HG03159 (cell line): ENCODE data around the gene RPL41.
A peak's percentile ranks its signal among the peaks of the same experiment; 100 is the strongest.
"Not testable (repeated sequence)": the region's sequence is repeated elsewhere in the genome, so short reads cannot be mapped to it uniquely, and the experiment has no call there.

ENCODE experiments used
- ATAC-seq: cut with Tn5 transposase; IDR thresholded peaks from one replicate; pipeline ENCODE4 v1.9.1; 2021; ENCODE audit warnings: mild to moderate bottlenecking, moderate library complexity; ENCODE audit not compliant: unreplicated experiment

Gene RPL41

GRCh38 chr12:56153678-56154065, 37.2 kb downstream of the RPL41 start:
- no peak for ATAC-seq

DNA sequence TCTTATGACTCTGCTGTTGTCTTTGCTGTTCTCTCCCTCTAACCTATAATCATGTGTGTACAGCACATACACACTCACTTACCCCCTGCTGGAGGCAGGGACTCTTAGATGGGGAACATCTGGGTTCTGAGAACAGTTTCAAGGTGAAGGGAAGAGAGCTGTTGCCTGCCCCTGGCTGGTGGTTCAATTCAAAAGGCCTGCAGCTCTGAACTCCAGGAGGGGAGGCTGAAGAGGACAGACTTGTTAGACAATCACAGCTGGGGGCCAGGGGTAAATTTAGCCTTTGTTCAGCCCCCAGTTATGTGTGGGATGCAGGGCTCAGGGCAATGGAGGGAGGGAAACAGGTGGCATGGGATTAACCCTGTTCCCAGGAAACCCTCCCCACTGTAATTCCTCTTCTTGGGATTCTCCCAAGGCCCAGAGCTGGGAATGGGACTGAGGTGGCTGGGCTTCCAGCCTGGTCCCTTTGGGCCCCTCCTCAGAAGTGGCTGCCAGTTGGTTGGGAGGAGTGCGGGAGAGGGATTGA, 37.9 kb downstream of the RPL41 start:
- ATAC-seq = no peak

- ATAC-seq = no peak
These were observed 38.4 kb downstream of the RPL41 start for GRCh38 chr12:56154818-56155217.

GRCh38 chr12:56155256-56155845, 38.9 kb downstream of the RPL41 start:
- no peak for ATAC-seq

DNA sequence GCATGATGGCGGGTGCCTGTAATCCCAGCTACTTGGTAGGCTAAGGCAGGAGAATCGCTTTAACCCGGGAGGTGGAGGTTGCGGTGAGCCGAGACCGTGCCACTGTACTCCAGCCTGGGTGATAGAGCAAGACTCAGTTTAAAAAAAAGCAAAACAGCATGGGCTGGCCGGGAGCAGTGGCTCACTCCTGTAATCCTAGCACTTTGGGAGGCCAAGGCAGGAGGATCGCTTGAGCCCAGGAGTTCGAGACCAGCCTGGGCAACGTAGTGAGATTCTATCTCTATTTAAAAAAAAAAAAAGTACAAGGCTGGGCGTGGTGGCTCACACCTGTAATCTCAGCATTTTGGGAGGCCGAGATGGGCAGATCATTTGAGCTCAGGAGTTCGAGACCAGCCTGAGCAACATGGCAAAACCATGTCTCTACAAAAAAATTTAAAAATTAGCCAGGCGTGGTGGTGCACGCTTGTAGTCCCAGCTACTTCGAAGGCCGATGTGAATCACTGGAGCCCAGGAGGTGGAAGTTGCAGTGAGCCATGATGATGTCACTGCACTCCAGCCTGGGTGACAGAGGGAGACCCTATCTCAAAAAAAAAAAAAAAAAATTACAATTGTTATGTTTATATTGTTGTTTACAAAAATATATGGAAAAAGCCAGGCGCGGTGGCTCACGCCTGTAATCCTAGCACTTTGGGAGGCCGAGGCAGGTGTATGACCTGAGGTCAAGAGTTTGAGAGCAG, 40.2 kb downstream of the RPL41 start:
- not testable (repeated sequence) for ATAC-seq

- peak; percentile 32 for ATAC-seq
These were observed 41.0 kb downstream of the RPL41 start for GRCh38 chr12:56157201-56158028.

- ATAC-seq = peak; percentile 82
These were observed 41.8 kb downstream of the RPL41 start, which contains the start of gene MYL6 for GRCh38 chr12:56158029-56158925. Gene MYL6, plus strand, starts transcription at chr12:56158359. Its CDS starts 43 bp downstream, at chr12:56158402.

- no peak for ATAC-seq
These were observed 42.6 kb downstream of the RPL41 start for GRCh38 chr12:56158926-56159461.

DNA sequence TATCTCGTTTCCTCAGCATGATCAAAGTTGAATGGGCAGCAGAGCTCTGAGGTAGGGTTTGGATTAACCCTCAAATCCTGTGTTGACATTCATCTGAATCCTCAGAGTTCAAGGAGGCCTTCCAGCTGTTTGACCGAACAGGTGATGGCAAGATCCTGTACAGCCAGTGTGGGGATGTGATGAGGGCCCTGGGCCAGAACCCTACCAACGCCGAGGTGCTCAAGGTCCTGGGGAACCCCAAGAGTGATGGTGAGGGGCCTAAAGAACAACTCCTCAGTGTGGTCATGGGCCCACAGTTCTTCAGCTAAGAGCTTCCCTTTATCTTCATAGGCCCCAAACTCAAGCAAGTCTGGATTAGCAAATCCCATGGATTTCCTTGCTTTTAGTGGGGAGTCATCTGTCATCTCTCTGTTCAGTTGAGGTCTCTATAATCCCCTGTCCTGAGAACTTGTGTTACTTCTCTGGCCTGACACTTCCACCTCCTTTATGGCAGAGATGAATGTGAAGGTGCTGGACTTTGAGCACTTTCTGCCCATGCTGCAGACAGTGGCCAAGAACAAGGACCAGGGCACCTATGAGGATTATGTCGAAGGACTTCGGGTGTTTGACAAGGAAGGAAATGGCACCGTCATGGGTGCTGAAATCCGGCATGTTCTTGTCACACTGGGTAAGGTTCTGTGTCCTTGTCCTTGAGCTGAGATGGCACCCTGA, 43.2 kb downstream of the RPL41 start:
- no peak for ATAC-seq

GRCh38 chr12:56160193-56160763, 43.8 kb downstream of the RPL41 start:
- ATAC-seq = no peak

GRCh38 chr12:56160894-56161689, 44.7 kb downstream of the RPL41 start:
- no peak for ATAC-seq

GRCh38 chr12:56161690-56162351, 45.4 kb downstream of the RPL41 start:
- ATAC-seq = no peak

DNA sequence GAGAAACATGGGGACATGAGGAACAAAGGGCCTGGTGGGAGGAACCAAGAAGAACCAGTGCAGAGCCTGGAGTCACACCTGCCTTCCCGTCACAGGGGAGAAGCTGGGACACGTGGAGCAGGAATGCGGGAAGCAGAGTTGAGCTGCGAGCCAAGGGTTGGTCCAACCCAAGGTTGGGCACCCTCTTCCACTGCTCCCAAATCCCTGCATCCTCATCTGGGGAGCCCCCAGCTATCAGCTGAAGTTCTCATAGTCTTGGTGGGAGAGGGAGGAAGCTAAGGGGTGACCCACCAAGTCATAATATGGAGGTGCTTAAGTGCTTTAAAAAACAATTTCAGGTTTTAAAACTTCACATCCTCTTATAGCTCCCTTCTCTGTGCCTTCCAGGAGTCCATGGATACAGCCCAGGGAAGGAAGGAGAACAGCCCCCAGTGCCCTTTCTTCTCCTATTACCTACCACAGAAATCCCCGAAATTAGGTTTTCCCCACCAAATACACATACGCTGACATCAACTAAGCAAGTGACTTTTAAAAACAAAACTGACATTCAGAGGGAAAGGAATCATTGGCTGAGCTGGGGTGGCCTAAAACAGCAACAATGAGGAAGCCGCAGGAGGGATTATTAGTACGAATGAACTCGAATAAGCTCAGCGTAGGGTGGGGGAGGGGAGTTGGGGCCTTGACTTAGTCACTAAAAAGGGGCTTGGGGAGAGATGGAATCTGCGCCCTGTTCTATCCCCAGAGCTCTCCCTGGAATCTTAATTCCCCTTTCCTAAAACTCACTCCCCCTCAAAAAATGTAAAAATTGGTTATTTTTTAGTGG, 46.2 kb downstream of the RPL41 start:
- ATAC-seq = no peak

DNA sequence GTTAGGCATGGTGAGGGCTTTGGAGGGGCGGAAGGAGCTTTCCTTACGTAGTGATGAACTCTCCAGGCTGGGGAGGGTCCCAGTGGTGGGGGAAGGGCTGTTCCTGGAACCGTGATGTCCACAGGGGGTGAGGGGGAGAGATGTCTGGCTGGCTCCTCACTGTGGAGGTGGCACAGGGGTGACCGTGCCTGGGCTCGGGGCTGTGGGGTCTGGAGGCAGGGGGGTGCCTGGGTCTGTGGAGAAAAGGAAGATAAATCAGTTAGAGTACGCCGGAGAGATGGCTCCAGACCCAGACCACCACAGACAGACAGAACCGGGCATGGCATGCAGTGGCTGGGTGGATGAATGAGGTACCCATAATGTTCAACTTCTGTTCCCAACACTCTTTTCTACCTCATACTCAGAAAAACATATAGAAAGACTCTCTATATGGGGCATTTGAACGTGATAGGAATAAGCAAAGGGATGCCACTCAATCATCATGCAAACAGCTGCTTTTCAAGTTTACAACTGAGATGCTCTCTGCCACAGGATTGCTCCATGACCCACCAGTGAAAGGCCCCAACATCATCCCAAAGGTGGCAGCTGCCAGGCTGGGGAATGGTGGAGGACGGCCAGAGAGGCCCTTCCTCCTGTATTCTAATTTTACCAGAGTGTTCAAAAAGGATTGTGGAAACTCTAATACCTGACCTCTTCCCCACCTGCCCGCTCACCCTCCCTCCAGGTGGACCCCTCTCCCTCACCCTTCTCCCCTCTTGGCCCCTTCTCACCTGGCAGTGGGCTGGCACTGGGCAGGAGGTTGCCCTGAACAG, 47.3 kb downstream of the RPL41 start:
- no peak for ATAC-seq

DNA sequence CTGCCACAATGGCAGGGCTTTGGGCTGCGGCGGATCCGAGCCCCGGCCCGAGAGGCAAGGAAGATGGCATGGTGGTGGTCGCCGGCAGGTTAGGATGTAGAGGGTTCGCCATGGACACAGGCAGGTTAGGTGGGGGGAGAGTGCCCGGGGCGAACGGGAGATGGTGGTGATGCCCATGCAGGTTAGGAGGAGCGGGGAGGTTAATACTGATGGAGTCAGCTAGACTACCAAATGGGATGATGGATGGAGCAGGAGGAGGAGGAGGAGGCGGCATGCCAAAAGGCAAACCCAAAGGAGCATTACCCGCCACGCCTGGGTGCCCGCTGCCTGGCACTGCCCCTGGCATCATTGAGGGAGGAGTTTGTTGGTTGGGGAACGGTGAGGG, 47.9 kb downstream of the RPL41 start:
- no peak for ATAC-seq

- ATAC-seq = no peak
These were observed 48.9 kb downstream of the RPL41 start for GRCh38 chr12:56165369-56165768.
